GM12892 (cell line): ENCODE measurements around the gene C17orf114.

Experiments used
- POLR2A ChIP-seq: IDR thresholded peaks from 2 replicates; pipeline ENCODE4 v1.6.1; 2011; ENCODE audit warnings: low read depth, low read length, control low read depth
- POLR2AphosphoS5 ChIP-seq: IDR thresholded peaks from 2 replicates; pipeline ENCODE4 v1.6.1; 2011; ENCODE audit warnings: low read depth, low read length, control low read depth
- TAF1 ChIP-seq: IDR thresholded peaks from 2 replicates; pipeline ENCODE4 v1.6.1; 2011; ENCODE audit warnings: low read depth, mild to moderate bottlenecking, control low read depth, low read length, borderline replicate concordance

DNA sequence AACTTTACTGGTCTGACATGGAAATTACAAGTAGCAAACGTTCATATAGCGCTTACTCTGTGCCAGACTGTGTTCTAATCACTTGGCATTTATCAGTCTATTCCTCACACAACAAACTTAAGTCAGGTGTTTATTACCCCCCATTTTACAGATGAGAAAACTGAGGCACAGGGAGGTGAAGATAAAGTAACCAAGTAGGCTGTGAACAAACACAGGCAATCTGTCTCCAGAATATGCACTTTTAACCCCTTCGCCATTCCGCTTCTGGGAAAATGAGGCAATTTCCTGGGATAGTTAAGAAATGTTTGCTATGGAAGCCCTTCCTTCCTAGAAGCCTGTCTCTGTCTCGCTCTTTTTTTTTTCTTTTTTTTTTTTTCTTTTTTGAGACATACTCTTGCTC is 50.2 kb downstream of the C17orf114 start:
- TF ChIP-seq POLR2AphosphoS5 = no peak
- TF ChIP-seq POLR2A = no peak
- TF ChIP-seq TAF1 = no peak
